GM19099 (cell line): ENCODE results near the gene LRRC4C.

Experiments used
- POLR2A ChIP-seq: IDR thresholded peaks from 3 replicates; pipeline ENCODE4 v1.6.1; 2011; ENCODE audit warnings: low read depth; ENCODE audit not compliant: insufficient read length; ENCODE audit errors: extremely low read depth

Gene LRRC4C

GRCh38 chr11:40421208-40421981 lies 1038.1 kb downstream of the LRRC4C start:
- no peak for TF ChIP-seq POLR2A

DNA sequence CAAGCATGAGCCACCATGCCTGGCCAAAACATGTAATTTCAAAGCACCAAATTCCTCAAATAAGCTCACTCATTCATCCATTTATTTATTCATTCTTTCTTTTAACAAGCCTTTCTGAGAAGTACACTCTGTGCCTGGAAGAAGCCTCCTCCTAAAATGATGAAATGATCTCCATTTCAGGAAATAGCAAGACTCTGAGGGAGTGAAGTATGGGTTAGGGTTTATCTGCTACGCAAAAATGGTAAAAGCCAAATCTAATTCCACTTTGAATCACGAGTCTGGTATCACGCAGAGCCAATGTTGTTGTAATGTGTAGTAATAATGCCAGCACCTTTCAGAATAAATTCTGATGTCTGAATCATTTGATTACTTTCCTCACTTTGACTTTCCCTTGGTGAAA lies 1041.8 kb downstream of the LRRC4C start:
- TF ChIP-seq POLR2A, result no peak

DNA sequence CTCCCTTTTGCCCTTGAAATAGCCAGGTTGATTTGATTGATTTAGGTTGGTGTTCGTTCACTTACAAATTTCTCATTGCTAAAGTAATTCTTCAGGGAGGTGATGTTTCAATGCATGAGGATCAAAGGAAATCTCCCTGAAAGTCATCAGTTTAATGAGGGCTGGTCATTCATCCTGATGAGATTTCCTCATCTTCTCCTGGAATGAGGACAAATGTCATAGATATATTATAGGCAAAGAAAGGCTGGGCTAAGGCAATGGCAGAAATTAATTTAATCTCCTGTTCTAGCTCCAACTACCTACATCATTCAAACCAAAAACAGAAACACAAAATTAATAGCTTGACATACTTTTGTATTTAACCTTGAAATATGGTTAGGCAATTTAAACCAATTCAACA lies 1052.1 kb downstream of the LRRC4C start:
- TF ChIP-seq POLR2A, result no peak

- no peak for TF ChIP-seq POLR2A
Measured at GRCh38 chr11:40405614-40406013, 1053.8 kb downstream of the LRRC4C start.

GRCh38 chr11:40403321-40403720 lies 1056.1 kb downstream of the LRRC4C start:
- TF ChIP-seq POLR2A, result no peak

GRCh38 chr11:40401132-40401853 lies 1058.2 kb downstream of the LRRC4C start:
- TF ChIP-seq POLR2A, result no peak

GRCh38 chr11:40397141-40397540 lies 1062.3 kb downstream of the LRRC4C start:
- TF ChIP-seq POLR2A, result no peak

- TF ChIP-seq POLR2A, result no peak
Measured at GRCh38 chr11:40393511-40393910, 1065.9 kb downstream of the LRRC4C start.

DNA sequence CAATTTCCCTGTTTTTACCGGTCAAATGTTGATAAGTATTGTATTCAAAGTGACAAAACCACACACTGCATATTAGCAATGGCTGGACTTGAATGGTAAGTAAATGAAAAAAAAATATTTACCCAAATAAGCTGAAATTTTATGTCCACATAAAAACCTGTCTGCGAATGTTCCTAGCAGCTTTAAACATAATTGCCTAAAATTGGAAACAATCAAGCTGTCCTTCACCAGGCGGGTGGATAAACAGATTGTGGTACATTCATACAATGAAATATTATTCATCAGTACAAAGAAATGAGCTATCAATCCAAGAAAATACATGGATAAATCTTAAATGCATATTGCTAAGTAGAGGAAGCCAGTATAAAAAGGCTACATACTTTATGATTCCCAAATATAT lies 1067.8 kb downstream of the LRRC4C start:
- no peak for TF ChIP-seq POLR2A

DNA sequence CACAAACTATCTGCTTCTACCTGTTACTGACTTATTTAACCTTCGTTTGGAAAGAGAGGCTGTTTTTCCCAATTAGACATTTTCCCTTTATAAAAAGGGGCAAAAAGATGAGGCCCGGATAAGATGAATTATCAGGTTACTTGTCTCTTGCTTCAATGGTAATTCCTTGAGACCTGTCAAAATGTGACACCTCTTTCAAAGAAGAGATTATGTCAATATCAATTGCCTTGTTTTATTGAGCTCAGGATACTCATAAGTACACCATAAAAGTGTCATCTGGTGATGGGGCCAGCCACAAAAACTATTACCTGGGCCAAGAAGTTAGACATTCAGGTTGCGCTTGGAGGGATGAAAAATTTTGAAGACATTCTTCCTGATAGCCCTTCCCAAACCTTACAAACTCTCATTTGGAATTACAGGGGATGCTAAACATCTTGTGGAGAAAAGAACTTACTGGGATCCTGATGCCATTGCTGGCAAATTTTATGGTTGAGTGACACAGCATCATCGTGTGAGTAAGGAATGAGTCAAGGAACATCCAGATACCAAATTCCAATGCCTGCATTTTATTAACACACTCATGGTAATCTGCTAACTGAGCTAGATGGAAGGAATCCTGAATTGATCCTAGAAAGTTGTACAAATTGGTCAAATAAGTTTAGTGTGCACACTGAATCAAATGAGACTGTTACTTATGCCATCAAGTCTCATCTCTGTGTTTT lies 1071.2 kb downstream of the LRRC4C start:
- TF ChIP-seq POLR2A, result no peak

DNA sequence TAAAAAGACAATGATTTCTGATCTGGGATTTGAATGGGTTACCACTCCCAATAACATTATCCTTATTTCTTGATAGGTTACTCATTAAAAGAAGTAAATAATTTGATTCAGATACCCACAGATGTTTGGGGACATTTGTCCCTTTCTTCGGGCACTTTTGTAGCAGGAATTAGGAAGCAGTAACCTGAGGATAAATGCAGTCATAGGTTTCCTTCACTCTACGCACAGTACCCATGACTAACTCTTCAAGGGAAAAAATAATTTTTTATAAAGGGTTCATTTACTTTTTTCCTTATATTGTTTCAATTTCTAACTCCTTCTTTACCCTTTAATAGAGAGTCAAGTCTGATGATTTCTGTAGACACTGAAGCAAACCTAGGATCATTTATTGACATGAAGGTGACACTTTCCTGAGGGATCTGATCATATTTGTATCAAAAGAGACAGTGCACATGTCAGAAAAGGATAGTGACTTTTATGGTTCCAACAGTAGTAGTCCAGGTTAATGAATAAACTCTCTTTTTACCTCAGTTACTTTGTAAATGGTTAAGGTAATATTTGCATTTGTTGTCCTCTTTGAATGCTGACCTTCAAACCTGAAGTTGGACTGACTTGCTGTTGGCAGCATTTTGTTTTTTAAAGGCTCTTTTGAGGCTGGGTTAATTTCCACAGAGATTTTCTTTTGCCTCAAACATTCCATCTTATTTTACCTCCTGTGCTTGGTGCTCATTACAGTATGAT lies 1072.0 kb downstream of the LRRC4C start:
- TF ChIP-seq POLR2A, result no peak

DNA sequence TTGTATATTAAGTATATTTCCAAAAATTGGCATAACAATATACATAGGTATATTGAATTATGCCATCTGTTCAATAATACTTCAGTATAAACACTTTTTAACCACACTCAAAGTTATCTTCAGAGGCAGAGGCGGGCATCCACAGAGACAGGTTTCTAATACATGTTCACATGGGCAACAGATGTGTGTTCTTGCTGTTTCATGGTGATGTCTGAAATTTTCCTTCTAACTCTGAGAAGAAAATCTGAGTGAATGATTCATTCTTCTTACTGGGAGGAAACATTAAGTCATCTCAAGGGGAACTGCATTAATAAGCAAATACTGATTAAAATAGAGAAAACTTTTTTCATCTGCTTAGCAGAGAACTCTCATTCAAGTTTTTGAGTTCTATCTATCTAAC lies 1074.5 kb downstream of the LRRC4C start:
- TF ChIP-seq POLR2A, result no peak

GRCh38 chr11:40381481-40381880 lies 1078.0 kb downstream of the LRRC4C start:
- no peak for TF ChIP-seq POLR2A

- no peak for TF ChIP-seq POLR2A
Measured at GRCh38 chr11:40380835-40381234, 1078.6 kb downstream of the LRRC4C start.

- no peak for TF ChIP-seq POLR2A
Measured at GRCh38 chr11:40376331-40376730, 1083.1 kb downstream of the LRRC4C start.
